Body of pancreas (tissue), 4 donors: ENCODE results near the gene LTB. TPM values are rescaled to one million over a fixed set of nuclear protein-coding genes. Genes with fewer than 3 reads are reported as not detected.
"Not testable (repeated sequence)": the region's sequence is repeated elsewhere in the genome, so short reads cannot be mapped to it uniquely, and the experiment has no call there.

Source experiments
- ATAC-seq: fragments of 150-250 bp; one replicate; pipeline ENCODE4 v1.9.1; 2016
- DNase-seq, 4 donors: peaks; one replicate each; pipeline ENCODE4 v3.0.0-alpha.2; 2019
- H3K27ac ChIP-seq, 4 donors: fragments of 200-600 bp; sonication (generic); 1 replicate in 3 of 4; 2 replicates in 1 of 4; pipeline versions ENCODE4 v1.5.1 to v1.6.1; 2016 to 2019; ENCODE audit warnings: mild to moderate bottlenecking in 1 of 4, mixed read lengths in 1 of 4, moderate library complexity in 1 of 4
- H3K27me3 ChIP-seq, 2 donors: fragments of 200-600 bp; sonication (generic); one replicate each; pipeline ENCODE4 v1.6.0; 2016; ENCODE audit warnings: mild to moderate bottlenecking in 1 of 2
- H3K36me3 ChIP-seq, 2 donors: fragments of 200-600 bp; sonication (generic); replicated peaks in 1 of 2; 2 replicates each; pipeline ENCODE4 v1.5.1; 2016; ENCODE audit warnings: low read depth in 2 of 2; ENCODE audit not compliant: insufficient read depth in 1 of 2
- H3K4me1 ChIP-seq: fragments of 200-600 bp; sonication (generic); one replicate; pipeline ENCODE4 v1.6.0; 2016
- H3K4me3 ChIP-seq, 2 donors: fragments of 200-600 bp; sonication (generic); 1 replicate in 1 of 2; 2 replicates in 1 of 2; pipeline ENCODE4 v1.5.1; 2016 to 2019
- H3K9me3 ChIP-seq, 3 donors: fragments of 200-600 bp; sonication (generic); 1 replicate in 2 of 3; 2 replicates in 1 of 3; pipeline ENCODE4 v1.5.1; 2016
- POLR2A ChIP-seq, 3 donors: fragments of 450-650 bp; IDR thresholded peaks; one replicate each; pipeline ENCODE4 v1.6.1; 2016; ENCODE audit warnings: antibody characterized with exemption in 3 of 3, mild to moderate bottlenecking in 2 of 3
- WGBS, 2 donors: methylation state at CpG; one replicate each; pipeline ENCODE4 v1.1.5; 2017; 5-methylcytosine and 5-hydroxymethylcytosine counted together
- intact Hi-C: fragments of 100-400 bp; cut with DNase I; formaldehyde crosslinking; loops from one replicate; pipeline ENCODE4 v1.15.1; 2023
- total RNA-seq, 2 donors: library from RNA; depleted of rRNA; stranded (reverse); fragments of >200 nt; gene quantifications; one replicate each; pipeline ENCODE4 v1.1.0, GENCODE V29; 2016
- TF ChIP-seq, protein P1 (sequence below), 7 experiments: fragments of 450-650 bp in 4 of 7; fragments of 200-600 bp in 3 of 7; sonication (generic) in 3 of 7; IDR thresholded peaks; one replicate each; pipeline ENCODE4 v1.5.1; 2016 to 2019; ENCODE audit warnings: antibody characterized with exemption in 7 of 7

Gene LTB
- total RNA-seq, 2 donors from 2014 or later, result 0.78 TPM; not detected in 1

GRCh38 chr6:31592396-31592771 is 10.2 kb upstream of the LTB start:
- no peaks in the 10 kb centered on the region for H3K9me3 ChIP-seq
- no peaks in the 10 kb centered on the region for H3K4me1 ChIP-seq
- no peaks in the 10 kb centered on the region for H3K27me3 ChIP-seq
- ATAC-seq, result no peak
- DNase-seq, result no peak
- no peaks in the 10 kb centered on the region for H3K36me3 ChIP-seq
- TF ChIP-seq POLR2A (IDR thresholded peaks at IDR 0.05), result no peak
- TF ChIP-seq, protein P1, sequence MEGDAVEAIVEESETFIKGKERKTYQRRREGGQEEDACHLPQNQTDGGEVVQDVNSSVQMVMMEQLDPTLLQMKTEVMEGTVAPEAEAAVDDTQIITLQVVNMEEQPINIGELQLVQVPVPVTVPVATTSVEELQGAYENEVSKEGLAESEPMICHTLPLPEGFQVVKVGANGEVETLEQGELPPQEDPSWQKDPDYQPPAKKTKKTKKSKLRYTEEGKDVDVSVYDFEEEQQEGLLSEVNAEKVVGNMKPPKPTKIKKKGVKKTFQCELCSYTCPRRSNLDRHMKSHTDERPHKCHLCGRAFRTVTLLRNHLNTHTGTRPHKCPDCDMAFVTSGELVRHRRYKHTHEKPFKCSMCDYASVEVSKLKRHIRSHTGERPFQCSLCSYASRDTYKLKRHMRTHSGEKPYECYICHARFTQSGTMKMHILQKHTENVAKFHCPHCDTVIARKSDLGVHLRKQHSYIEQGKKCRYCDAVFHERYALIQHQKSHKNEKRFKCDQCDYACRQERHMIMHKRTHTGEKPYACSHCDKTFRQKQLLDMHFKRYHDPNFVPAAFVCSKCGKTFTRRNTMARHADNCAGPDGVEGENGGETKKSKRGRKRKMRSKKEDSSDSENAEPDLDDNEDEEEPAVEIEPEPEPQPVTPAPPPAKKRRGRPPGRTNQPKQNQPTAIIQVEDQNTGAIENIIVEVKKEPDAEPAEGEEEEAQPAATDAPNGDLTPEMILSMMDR (IDR thresholded peaks at IDR 0.05), result no peak
- intact Hi-C loops, result loop anchor here (10.0 kb wide), 1 partner anchor 98 kb away; the partner anchor contains the start of gene MICB
- no peak overlapping the region for H3K4me3 ChIP-seq
- H3K27ac ChIP-seq, result no peak overlapping the region
- WGBS, 2 donors, result 78 to 87% methylated on average over 7 of the region's 7 CpGs

GRCh38 chr6:31590691-31591090 is 8.5 kb upstream of the LTB start:
- DNase-seq, H3K4me1 ChIP-seq, H3K36me3 ChIP-seq, ATAC-seq, H3K27ac ChIP-seq, H3K9me3 ChIP-seq, H3K4me3 ChIP-seq, H3K27me3 ChIP-seq: not testable (repeated sequence)
- 63 to 69% methylated on average over 5 of the region's 5 CpGs for WGBS, 2 donors
- intact Hi-C loops, result loop anchor here (10.0 kb wide), 1 partner anchor 96 kb away; the partner anchor contains the start of gene MICB

DNA sequence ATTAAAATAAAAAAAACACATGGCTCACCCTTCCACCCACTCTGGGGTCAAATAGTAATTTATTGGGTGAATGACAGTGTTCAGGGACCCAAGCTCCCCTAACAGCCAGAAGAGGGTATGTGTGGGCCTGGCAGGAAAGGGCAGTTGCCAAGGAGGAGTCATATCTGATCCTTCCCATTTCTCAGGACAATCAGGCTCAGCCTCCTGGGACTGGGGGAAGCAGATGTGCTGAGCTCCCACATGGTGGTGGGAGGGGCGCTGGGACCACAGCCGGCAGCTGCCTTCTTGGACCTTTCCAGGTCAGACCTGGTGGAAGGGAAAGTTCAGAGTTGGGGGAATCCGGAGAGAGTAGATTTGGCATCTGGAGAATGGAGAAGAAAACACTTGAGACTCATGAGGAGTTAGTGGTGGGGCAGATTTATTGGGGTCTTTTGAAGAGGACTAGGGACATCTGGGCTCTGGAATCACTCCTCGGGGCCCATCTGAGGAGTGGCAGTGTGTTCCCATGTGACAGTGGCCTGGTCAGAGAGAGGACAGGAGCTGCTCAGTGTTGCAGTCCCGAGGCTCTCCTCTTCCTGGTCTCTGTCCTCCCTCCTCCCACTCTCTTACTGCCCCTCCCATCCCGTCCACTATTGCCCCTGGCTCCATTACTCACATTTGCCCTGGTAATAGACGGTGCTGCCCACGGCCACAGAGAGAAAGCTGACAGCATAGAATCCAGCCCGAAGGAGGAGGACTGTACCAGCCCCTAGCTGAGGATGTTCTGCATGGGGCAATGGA is 6.8 kb upstream of the LTB start:
- Histone ChIP-seq H3K27me3 (no peaks in the 10 kb centered on the region), H3K36me3 (no peaks in the 10 kb centered on the region), H3K27ac (no peak overlapping the region), H3K4me3 (no peak overlapping the region), H3K4me1 (no peaks in the 10 kb centered on the region), H3K9me3 (no peaks in the 10 kb centered on the region)
- TF ChIP-seq POLR2A (IDR thresholded peaks at IDR 0.05), result no peak
- TF ChIP-seq, protein P1 (IDR thresholded peaks at IDR 0.05), result no peak
- 36 to 46% methylated on average over 9 of the region's 9 CpGs for WGBS, 2 donors
- intact Hi-C loops, result no loop called here
- DNase-seq (no peak), ATAC-seq (no peak)

- 56 to 61% methylated on average over 11 of the region's 12 CpGs for WGBS, 2 donors
- H3K4me1 ChIP-seq, result no peaks in the 10 kb centered on the region
- no peak overlapping the region for H3K4me3 ChIP-seq
- intact Hi-C loops, result no loop called here
- H3K9me3 ChIP-seq, result no peaks in the 10 kb centered on the region
- ATAC-seq (no peak), DNase-seq (no peak)
- H3K36me3 ChIP-seq, result no peaks in the 10 kb centered on the region
- H3K27me3 ChIP-seq, result no peaks in the 10 kb centered on the region
- no peak overlapping the region for H3K27ac ChIP-seq
- TF ChIP-seq POLR2A (IDR thresholded peaks at IDR 0.05), result no peak
- TF ChIP-seq, protein P1 (IDR thresholded peaks at IDR 0.05), result no peak
Measured at GRCh38 chr6:31587791-31588777, 5.9 kb upstream of the LTB start.
